Liver (tissue), 9 donors: ENCODE measurements around the gene TTI1. TPM values are rescaled to one million over a fixed set of nuclear protein-coding genes. Genes with fewer than 3 reads are reported as not detected.

Source experiments
- DNase-seq: peaks from one replicate; pipeline ENCODE4 v3.0.0-alpha.2; 2017; ENCODE audit warnings: low spot score
- H3K27ac ChIP-seq, 2 donors: one replicate each; pipeline ENCODE4 v1.7.0; 2013; ENCODE audit warnings: inconsistent platforms in 2 of 2, low read length in 2 of 2, control low read depth in 1 of 2, low read depth in 1 of 2, mild to moderate bottlenecking in 1 of 2
- H3K27me3 ChIP-seq, 4 donors: one replicate each; pipeline versions ENCODE4 v1.6.1 to v1.7.0; 2013; ENCODE audit warnings: low read length in 3 of 4, inconsistent platforms in 1 of 4, mild to moderate bottlenecking in 1 of 4, moderate library complexity in 1 of 4; ENCODE audit not compliant: control insufficient read depth in 4 of 4, insufficient read depth in 4 of 4
- H3K36me3 ChIP-seq, 4 donors: one replicate each; pipeline versions ENCODE4 v1.6.1 to v1.7.0; 2013; ENCODE audit warnings: low read length in 3 of 4, mild to moderate bottlenecking in 3 of 4, low read depth in 1 of 4, moderate library complexity in 1 of 4; ENCODE audit not compliant: control insufficient read depth in 4 of 4, insufficient read depth in 3 of 4
- H3K4me1 ChIP-seq, 4 donors: one replicate each; pipeline versions ENCODE4 v1.6.1 to v1.7.0; 2013; ENCODE audit warnings: low read length in 3 of 4, mild to moderate bottlenecking in 3 of 4, moderate library complexity in 1 of 4; ENCODE audit not compliant: control insufficient read depth in 4 of 4, insufficient read depth in 4 of 4
- H3K4me3 ChIP-seq, 3 donors: one replicate each; pipeline versions ENCODE4 v1.6.1 to v1.7.0; 2013; ENCODE audit warnings: low read length in 3 of 3, control low read depth in 1 of 3, low read depth in 1 of 3, mild to moderate bottlenecking in 1 of 3
- H3K9ac ChIP-seq, 2 donors: one replicate each; pipeline ENCODE4 v1.7.0; 2013; ENCODE audit warnings: low read length in 2 of 2, mild to moderate bottlenecking in 2 of 2, moderate library complexity in 2 of 2, control low read depth in 1 of 2, low read depth in 1 of 2
- H3K9me3 ChIP-seq, 4 donors: one replicate each; pipeline versions ENCODE4 v1.6.1 to v1.7.0; 2013; ENCODE audit warnings: low read length in 3 of 4; ENCODE audit not compliant: control insufficient read depth in 4 of 4
- ATF3 ChIP-seq: IDR thresholded peaks from 2 replicates; pipeline ENCODE4 v1.6.1; 2016; ENCODE audit warnings: antibody characterized with exemption
- CTCF ChIP-seq: fragments of 150-350 bp; IDR thresholded peaks from 2 replicates; pipeline ENCODE4 v1.5.1; 2017; ENCODE audit warnings: improper control_type of control experiment, low read depth, low read length; ENCODE audit not compliant: missing input control
- EGR1 ChIP-seq, 2 donors: IDR thresholded peaks; 2 replicates each; pipeline ENCODE4 v1.6.1; 2016 to 2018; ENCODE audit warnings: antibody characterized with exemption in 2 of 2, low read depth in 2 of 2
- FOXA1 ChIP-seq: IDR thresholded peaks from 2 replicates; pipeline ENCODE4 v1.6.1; 2016; ENCODE audit warnings: antibody characterized with exemption
- FOXA2 ChIP-seq: IDR thresholded peaks from 2 replicates; pipeline ENCODE4 v1.6.1; 2016; ENCODE audit warnings: antibody characterized with exemption
- GABPA ChIP-seq, 2 donors: IDR thresholded peaks in 1 of 2; conservative IDR thresholded peaks in 1 of 2; 2 replicates each; pipeline ENCODE4 v1.6.1; 2016; ENCODE audit warnings: antibody characterized with exemption in 2 of 2, mild to moderate bottlenecking in 1 of 2, moderate library complexity in 1 of 2
- HNF4A ChIP-seq, 2 donors: conservative IDR thresholded peaks; 2 replicates each; pipeline ENCODE4 v1.6.1; 2016; ENCODE audit warnings: antibody characterized with exemption in 2 of 2, mild to moderate bottlenecking in 2 of 2
- HNF4G ChIP-seq: IDR thresholded peaks from 2 replicates; pipeline ENCODE4 v1.6.1; 2016; ENCODE audit warnings: antibody characterized with exemption
- JUND ChIP-seq, 2 donors: IDR thresholded peaks; 2 replicates each; pipeline ENCODE4 v1.6.1; 2016; ENCODE audit warnings: antibody characterized with exemption in 2 of 2
- MAX ChIP-seq: IDR thresholded peaks from 2 replicates; pipeline ENCODE4 v1.6.1; 2016; ENCODE audit warnings: antibody characterized with exemption
- NR2F2 ChIP-seq: IDR thresholded peaks from 2 replicates; pipeline ENCODE4 v1.6.1; 2016; ENCODE audit warnings: antibody characterized with exemption
- RAD21 ChIP-seq, 2 donors: IDR thresholded peaks; 2 replicates each; pipeline ENCODE4 v1.6.1; 2016; ENCODE audit warnings: antibody characterized with exemption in 2 of 2, mild to moderate bottlenecking in 2 of 2
- REST ChIP-seq: IDR thresholded peaks from 2 replicates; pipeline ENCODE4 v1.6.1; 2016; ENCODE audit warnings: antibody characterized with exemption, mild to moderate bottlenecking
- RXRA ChIP-seq, 2 donors: IDR thresholded peaks; 2 replicates each; pipeline ENCODE4 v1.6.1; 2017 to 2018; ENCODE audit warnings: antibody characterized with exemption in 2 of 2, mild to moderate bottlenecking in 1 of 2
- SP1 ChIP-seq: IDR thresholded peaks from 2 replicates; pipeline ENCODE4 v1.6.1; 2018; ENCODE audit warnings: antibody characterized with exemption, mild to moderate bottlenecking
- TAF1 ChIP-seq: conservative IDR thresholded peaks from 2 replicates; pipeline ENCODE4 v1.6.1; 2016; ENCODE audit warnings: antibody characterized with exemption, mild to moderate bottlenecking
- YY1 ChIP-seq: IDR thresholded peaks from 2 replicates; pipeline ENCODE4 v1.6.1; 2016; ENCODE audit warnings: antibody characterized with exemption, mild to moderate bottlenecking
- ZBTB33 ChIP-seq: IDR thresholded peaks from 2 replicates; pipeline ENCODE4 v1.6.1; 2016; ENCODE audit warnings: antibody characterized with exemption
- WGBS: extraction: QIAGEN DNeasy Blood & Tissue Kit; methylation state at CpG from one replicate; pipeline ENCODE4 v1.1.7; 2013; 5-methylcytosine and 5-hydroxymethylcytosine counted together
- polyA plus RNA-seq, 2 donors: library from polyadenylated mRNA; stranded (reverse) in 1 of 2; unstranded in 1 of 2; fragments of 200-250 nt in 1 of 2; fragments of >200 nt in 1 of 2; fragmentation: Nextera tagmentation in 1 of 2; extraction: Ambion mirVana in 1 of 2; gene quantifications; one replicate each; pipeline versions ENCODE4 v1.2.1 to v1.2.3, GENCODE V29; 2013 to 2015
- total RNA-seq, 2 donors: library from RNA; depleted of rRNA; stranded (reverse); fragments of >200 nt; gene quantifications; one replicate each; pipeline ENCODE4 v1.2.3, GENCODE V29; 2014
- donor health status: healthy.
- donor health status: healthy.
- donor health status: healthy.
- donor health status: healthy.
- donor health status: healthy.

The TTI1 gene
- total and polyA plus RNA-seq, 4 donors = 4.6 to 20.4 (median 11.3) TPM

GRCh38 chr20:37984018-37984785 lies 49.1 kb downstream of the TTI1 start:
- Histone ChIP-seq H3K4me3 (no peak overlapping the region), H3K9ac (no peak overlapping the region), H3K27ac (peak overlapping the region in 1 of 2 donors; percentile 51), H3K4me1 (peaks cover 16 to 53% (median 46%) of the 10 kb centered on the region in 4 donors), H3K9me3 (no peaks in the 10 kb centered on the region), H3K27me3 (no peaks in the 10 kb centered on the region), H3K36me3 (no peaks in the 10 kb centered on the region)
- 46% methylated on average over 14 of the region's 14 CpGs for WGBS
- no peak for DNase-seq
- peak; percentile 71 for TF ChIP-seq YY1
- no peak for TF ChIP-seq EGR1 (IDR thresholded peaks at IDR 0.05; ENCODE audit: low read depth in 2 of 2)
- TF ChIP-seq NR2F2 = peak; percentile 26
- TF ChIP-seq HNF4A (conservative IDR thresholded peaks at IDR 0.05) = peak; percentile 72 to 88
- TF ChIP-seq FOXA2 = no peak
- peak in 1 of 2 donors; percentile 35 for TF ChIP-seq RAD21 (IDR thresholded peaks at IDR 0.05)
- TF ChIP-seq ATF3 = no peak
- no peak for TF ChIP-seq TAF1
- TF ChIP-seq GABPA (IDR thresholded peaks at IDR 0.05 in 1 of 2, conservative IDR thresholded peaks at IDR 0.05 in 1 of 2) = no peak
- peak; percentile 91 for TF ChIP-seq SP1
- TF ChIP-seq REST = peak; percentile 76
- TF ChIP-seq ZBTB33 = peak; percentile 31
- no peak for TF ChIP-seq FOXA1
- TF ChIP-seq JUND (IDR thresholded peaks at IDR 0.05) = peak; percentile 27 to 69
- no peak for TF ChIP-seq HNF4G
- TF ChIP-seq MAX = peak; percentile 52
- TF ChIP-seq CTCF = no peak
- TF ChIP-seq RXRA (IDR thresholded peaks at IDR 0.05) = peak; percentile 86 to 92
